ENCODE measurements around the gene SLC12A7. TPM values are rescaled to one million over a fixed set of nuclear protein-coding genes. Genes with fewer than 3 reads are reported as not detected.

SLC12A7 gene
- total and polyA plus RNA-seq, 9 of the 15 experiments (the other 6 are each of a cell fraction or from before 2014, with no cell fraction given) = 0.01 to 3.1 (median 0.56) TPM

- TF ChIP-seq ZNF175 (CRISPR knock-in tag; IDR thresholded peaks at IDR 0.05; ENCODE audit: low read depth) (no peak), NFYB (IDR thresholded peaks at IDR 0.05; ENCODE audit: extremely low read depth, insufficient read length) (no peak), HMGN3 (IDR thresholded peaks at IDR 0.05; ENCODE audit: borderline replicate concordance, extremely low read depth, insufficient read length, low read depth, low read length) (peak; percentile 44), SMAD4 (CRISPR knock-in tag; conservative IDR thresholded peaks at IDR 0.05) (no peak), ZNF551 (CRISPR knock-in tag; IDR thresholded peaks at IDR 0.05) (no peak), SPI1 (IDR thresholded peaks at IDR 0.05; ENCODE audit: borderline replicate concordance, low read depth, low read length) (no peak), TSC22D4 (tag; IDR thresholded peaks at IDR 0.05) (no peak), KDM5B (IDR thresholded peaks at IDR 0.05; ENCODE audit: insufficient replicate concordance, low read depth, low read length) (peak; percentile 70), TAF9B (IDR thresholded peaks at IDR 0.05; ENCODE audit: partially characterized antibody) (no peak), HES1 (IDR thresholded peaks at IDR 0.05; ENCODE audit: low read depth) (no peak), ZNF740 (CRISPR knock-in tag; IDR thresholded peaks at IDR 0.05) (no peak), ZNF740 (tag; IDR thresholded peaks at IDR 0.05) (no peak), MEF2A (IDR thresholded peaks at IDR 0.05; ENCODE audit: control insufficient read depth, low read depth, low read length) (no peak), ZNF511 (CRISPR knock-in tag; IDR thresholded peaks at IDR 0.05) (0 out of 2 replicates have a peak, but pooled peaks have one; percentile 14), ZEB2 (IDR thresholded peaks at IDR 0.05) (no peak), ASH1L (IDR thresholded peaks at IDR 0.05; ENCODE audit: borderline replicate concordance, low read depth, partially characterized antibody) (no peak), ZNF780A (CRISPR knock-in tag; IDR thresholded peaks at IDR 0.05) (no peak), ZNF644 (tag; IDR thresholded peaks at IDR 0.05; ENCODE audit: low read depth) (no peak), ETS2 (tag; IDR thresholded peaks at IDR 0.05; ENCODE audit: borderline replicate concordance, poor library complexity, severe bottlenecking) (no peak), MAZ (CRISPR knock-in tag; conservative IDR thresholded peaks at IDR 0.05 in 1 of 2, IDR thresholded peaks at IDR 0.05 in 1 of 2) (no peak; a peak in 1 of 4 replicates), ZNF253 (CRISPR knock-in tag; conservative IDR thresholded peaks at IDR 0.05) (no peak), HMGXB4 (CRISPR knock-in tag; IDR thresholded peaks at IDR 0.05) (no peak), TCF3 (CRISPR knock-in tag; IDR thresholded peaks at IDR 0.05) (no peak), ARID2 (IDR thresholded peaks at IDR 0.05) (no peak), MTF1 (CRISPR knock-in tag; IDR thresholded peaks at IDR 0.05; ENCODE audit: borderline replicate concordance) (no peak), BACH1 (tag; IDR thresholded peaks at IDR 0.05) (no peak)
Measured at GRCh38 chr5:1111727-1112289, at the start of gene SLC12A7 (continued).

Data from K562 (cell line).